HG02852 (cell line): ENCODE data around the gene SSTR5.

Source experiments
- ATAC-seq: cut with Tn5 transposase; IDR thresholded peaks from one replicate; pipeline ENCODE4 v1.9.1; 2021; ENCODE audit warnings: mild to moderate bottlenecking, moderate library complexity; ENCODE audit not compliant: unreplicated experiment

SSTR5 gene

GRCh38 chr16:1038932-1039331 is 33.6 kb upstream of the SSTR5 start:
- ATAC-seq: no peak

GRCh38 chr16:1039762-1040161 is 32.8 kb upstream of the SSTR5 start:
- ATAC-seq: no peak

GRCh38 chr16:1040346-1040745 is 32.2 kb upstream of the SSTR5 start:
- ATAC-seq: no peak

- no peak for ATAC-seq
Observed at GRCh38 chr16:1042049-1042744, 30.4 kb upstream of the SSTR5 start.

- no peak for ATAC-seq
Observed at GRCh38 chr16:1042866-1043265, 29.7 kb upstream of the SSTR5 start.

GRCh38 chr16:1043881-1044451 is 28.6 kb upstream of the SSTR5 start:
- no peak for ATAC-seq

- ATAC-seq: no peak
Observed at GRCh38 chr16:1044460-1045309, 27.9 kb upstream of the SSTR5 start.

- no peak for ATAC-seq
Observed at GRCh38 chr16:1045310-1045992, 27.1 kb upstream of the SSTR5 start.

- ATAC-seq: no peak
Observed at GRCh38 chr16:1045993-1046911, 26.3 kb upstream of the SSTR5 start.

GRCh38 chr16:1047123-1047522 is 25.4 kb upstream of the SSTR5 start:
- no peak for ATAC-seq

- ATAC-seq: no peak
Observed at GRCh38 chr16:1047801-1048200, 24.7 kb upstream of the SSTR5 start.

GRCh38 chr16:1048442-1049112 is 24.0 kb upstream of the SSTR5 start:
- no peak for ATAC-seq

GRCh38 chr16:1049113-1049975 is 23.2 kb upstream of the SSTR5 start:
- ATAC-seq: no peak

GRCh38 chr16:1049976-1050247 is 22.6 kb upstream of the SSTR5 start:
- ATAC-seq: no peak

- ATAC-seq: no peak
Observed at GRCh38 chr16:1050516-1050915, 22.0 kb upstream of the SSTR5 start.

GRCh38 chr16:1050921-1051320 is 21.6 kb upstream of the SSTR5 start:
- no peak for ATAC-seq

- ATAC-seq: no peak
Observed at GRCh38 chr16:1051446-1051845, 21.1 kb upstream of the SSTR5 start.

GRCh38 chr16:1052721-1053120 is 19.8 kb upstream of the SSTR5 start:
- no peak for ATAC-seq

GRCh38 chr16:1053121-1053521 is 19.4 kb upstream of the SSTR5 start:
- ATAC-seq: no peak
